ENCODE results near the gene HADHA.

HADHA gene

DNA sequence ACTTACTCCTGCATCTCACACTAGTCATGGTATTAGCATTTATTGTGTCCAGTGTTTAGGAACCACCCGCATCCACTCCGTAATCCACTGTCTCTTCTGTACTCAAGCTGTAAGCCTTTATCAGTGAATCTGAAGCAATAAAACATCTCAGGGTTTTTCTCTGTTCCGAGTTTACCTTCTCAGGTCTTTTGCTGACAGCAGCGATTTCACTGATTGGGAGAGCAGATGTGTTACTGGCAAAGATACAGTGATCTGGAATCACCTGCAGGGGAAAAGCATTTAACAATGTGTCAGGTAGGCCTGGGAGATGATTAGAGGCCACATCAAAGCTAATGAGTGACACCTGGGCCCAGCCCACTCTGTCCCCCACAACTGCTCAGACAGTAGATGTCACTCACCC is 46.9 kb downstream of the HADHA start:
- no peak overlapping the region for H3K27ac ChIP-seq
- ChIA-PET CTCF (interaction anchor here (1.2 kb wide), 1 partner anchor 247 kb away, joined by 3 read pairs; no protein-coding TSS in a partner anchor), POLR2A (ENCODE audit: low non-redundant PET) (interaction anchor here (0.6 kb wide), 1 partner anchor 305 kb away, joined by 5 read pairs; no protein-coding TSS in a partner anchor)
- TF ChIP-seq, protein P1, sequence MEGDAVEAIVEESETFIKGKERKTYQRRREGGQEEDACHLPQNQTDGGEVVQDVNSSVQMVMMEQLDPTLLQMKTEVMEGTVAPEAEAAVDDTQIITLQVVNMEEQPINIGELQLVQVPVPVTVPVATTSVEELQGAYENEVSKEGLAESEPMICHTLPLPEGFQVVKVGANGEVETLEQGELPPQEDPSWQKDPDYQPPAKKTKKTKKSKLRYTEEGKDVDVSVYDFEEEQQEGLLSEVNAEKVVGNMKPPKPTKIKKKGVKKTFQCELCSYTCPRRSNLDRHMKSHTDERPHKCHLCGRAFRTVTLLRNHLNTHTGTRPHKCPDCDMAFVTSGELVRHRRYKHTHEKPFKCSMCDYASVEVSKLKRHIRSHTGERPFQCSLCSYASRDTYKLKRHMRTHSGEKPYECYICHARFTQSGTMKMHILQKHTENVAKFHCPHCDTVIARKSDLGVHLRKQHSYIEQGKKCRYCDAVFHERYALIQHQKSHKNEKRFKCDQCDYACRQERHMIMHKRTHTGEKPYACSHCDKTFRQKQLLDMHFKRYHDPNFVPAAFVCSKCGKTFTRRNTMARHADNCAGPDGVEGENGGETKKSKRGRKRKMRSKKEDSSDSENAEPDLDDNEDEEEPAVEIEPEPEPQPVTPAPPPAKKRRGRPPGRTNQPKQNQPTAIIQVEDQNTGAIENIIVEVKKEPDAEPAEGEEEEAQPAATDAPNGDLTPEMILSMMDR (conservative IDR thresholded peaks at IDR 0.05; ENCODE audit: low read depth), result no peak
- no peak for DNase-seq (ENCODE audit: low spot score)

DNA sequence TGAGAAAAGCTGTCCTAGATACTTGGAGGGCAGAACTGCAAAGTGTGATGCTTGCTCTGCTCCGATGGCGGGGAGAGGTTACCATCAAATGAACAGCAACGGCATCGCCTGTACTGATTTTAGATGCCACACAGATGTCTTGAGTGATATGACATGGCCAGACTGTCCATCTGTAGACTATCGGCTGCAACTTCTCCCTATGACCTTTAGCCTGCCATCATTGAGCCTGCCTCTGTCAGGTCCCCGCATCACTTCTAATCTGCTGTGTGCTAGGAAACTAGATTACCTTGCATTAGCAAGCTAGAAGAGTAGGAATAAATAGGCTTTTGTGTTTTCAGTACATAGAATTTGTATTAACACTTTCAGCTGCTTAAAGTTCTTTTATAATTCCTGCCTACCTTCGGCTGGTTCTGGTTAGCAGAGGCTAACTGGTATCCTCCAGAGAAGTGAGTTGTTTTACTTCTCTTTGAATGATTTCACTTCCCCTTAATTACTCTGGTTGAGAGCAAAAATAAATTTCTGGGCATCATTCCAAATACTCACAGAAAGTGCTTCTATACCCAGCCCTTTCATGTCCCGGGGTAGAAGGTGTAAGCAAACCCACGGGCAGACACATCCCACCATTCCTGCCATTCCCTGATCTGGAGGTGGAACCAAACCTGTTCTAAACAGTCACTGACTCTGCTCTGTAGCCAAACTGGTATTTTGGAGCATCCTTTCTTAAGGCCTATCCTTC is 47.6 kb downstream of the HADHA start:
- TF ChIP-seq, protein P1 (conservative IDR thresholded peaks at IDR 0.05; ENCODE audit: low read depth), result no peak
- CTCF ChIA-PET, result interaction anchor here (0.6 to 1.2 kb wide), 2 partner anchors 246 to 315 kb away, joined by 3 read pairs; no protein-coding TSS in a partner anchor
- POLR2A ChIA-PET (ENCODE audit: low non-redundant PET), result no interaction called here
- no peak for DNase-seq (ENCODE audit: low spot score)
- no peak overlapping the region for H3K27ac ChIP-seq

DNA sequence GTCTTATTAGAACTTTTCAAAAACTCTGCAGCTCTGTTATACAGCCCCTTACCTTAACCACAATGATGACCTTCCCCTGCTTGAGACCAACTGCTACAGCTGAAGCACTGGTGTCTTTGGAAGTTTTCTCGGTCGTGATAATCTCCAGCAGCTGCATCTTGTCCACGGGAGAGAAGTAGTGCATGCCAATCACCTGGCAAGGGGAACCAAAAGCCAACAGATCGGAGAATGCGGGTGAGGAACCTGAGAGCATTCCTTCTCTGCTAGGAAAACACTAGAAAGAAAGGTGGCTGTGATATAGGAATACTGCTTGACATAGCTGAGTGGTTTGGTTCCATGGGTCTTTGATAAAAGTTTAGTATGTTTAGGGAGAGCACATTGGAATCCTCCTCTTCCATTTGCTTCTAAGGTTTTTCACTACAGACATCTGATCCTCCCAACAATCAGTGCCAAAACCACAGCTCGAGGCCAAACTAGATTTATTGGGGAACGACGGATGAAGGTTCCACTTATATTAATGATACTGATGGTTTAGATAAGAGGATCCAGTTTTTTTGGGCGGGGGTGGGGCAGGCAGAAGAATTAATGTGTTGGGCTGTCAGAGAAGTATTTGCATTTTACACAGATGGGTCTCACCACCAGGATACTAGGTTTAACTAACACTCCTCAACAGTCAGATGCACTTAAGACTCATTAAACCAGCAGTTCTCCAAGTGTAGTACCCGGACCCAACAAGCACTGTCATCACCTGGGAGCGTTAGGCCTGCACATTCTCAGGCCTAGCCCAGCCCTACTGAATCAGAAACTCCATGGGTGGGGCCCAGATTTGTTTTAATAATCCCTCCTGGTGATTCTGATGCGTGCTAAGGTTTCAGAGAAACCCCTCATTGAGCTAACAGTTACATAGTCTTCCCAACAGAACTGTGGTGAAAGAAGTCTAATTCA is 49.1 kb downstream of the HADHA start:
- CTCF ChIA-PET, result no interaction called here
- TF ChIP-seq, protein P1 (conservative IDR thresholded peaks at IDR 0.05; ENCODE audit: low read depth), result no peak
- no peak overlapping the region for H3K27ac ChIP-seq
- DNase-seq (ENCODE audit: low spot score), result no peak
- POLR2A ChIA-PET (ENCODE audit: low non-redundant PET), result no interaction called here

DNA sequence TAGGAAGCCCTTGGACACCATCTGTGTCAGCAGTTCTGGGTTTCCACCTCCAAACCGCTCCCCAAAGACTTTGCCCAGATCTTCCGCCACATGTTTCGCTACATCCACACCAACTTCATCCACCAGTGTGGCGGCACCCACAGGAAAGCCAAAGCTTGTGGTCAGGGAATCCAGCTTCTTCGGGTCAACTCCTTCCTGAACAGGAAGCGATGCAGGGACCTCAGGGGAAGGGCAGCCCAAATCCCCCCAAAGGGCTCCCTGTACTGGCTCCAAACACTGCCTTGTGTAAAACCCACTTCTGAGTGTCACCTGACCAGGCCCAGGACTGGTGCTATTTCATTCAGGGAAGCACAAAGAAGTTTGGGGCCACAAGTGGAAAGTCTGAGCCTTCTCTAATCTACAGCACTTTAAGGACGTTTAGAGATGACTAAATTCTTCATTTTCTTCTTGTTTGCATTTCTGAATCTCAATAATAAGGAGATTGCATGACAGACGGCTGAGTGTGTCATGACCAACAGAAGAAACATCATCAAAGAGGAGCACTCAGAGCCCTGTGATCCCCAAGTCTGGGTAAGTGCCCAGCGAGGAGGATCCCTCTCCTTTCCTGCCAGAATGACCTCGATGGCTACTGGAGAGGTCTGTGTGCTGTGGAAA is 50.7 kb downstream of the HADHA start:
- ChIA-PET CTCF (interaction anchor here (0.5 kb wide), 1 partner anchor 28 kb away, joined by 4 read pairs; no protein-coding TSS in a partner anchor), POLR2A (ENCODE audit: low non-redundant PET) (no interaction called here)
- H3K27ac ChIP-seq, result no peak overlapping the region
- no peak for DNase-seq (ENCODE audit: low spot score)
- TF ChIP-seq, protein P1 (conservative IDR thresholded peaks at IDR 0.05; ENCODE audit: low read depth), result no peak

DNA sequence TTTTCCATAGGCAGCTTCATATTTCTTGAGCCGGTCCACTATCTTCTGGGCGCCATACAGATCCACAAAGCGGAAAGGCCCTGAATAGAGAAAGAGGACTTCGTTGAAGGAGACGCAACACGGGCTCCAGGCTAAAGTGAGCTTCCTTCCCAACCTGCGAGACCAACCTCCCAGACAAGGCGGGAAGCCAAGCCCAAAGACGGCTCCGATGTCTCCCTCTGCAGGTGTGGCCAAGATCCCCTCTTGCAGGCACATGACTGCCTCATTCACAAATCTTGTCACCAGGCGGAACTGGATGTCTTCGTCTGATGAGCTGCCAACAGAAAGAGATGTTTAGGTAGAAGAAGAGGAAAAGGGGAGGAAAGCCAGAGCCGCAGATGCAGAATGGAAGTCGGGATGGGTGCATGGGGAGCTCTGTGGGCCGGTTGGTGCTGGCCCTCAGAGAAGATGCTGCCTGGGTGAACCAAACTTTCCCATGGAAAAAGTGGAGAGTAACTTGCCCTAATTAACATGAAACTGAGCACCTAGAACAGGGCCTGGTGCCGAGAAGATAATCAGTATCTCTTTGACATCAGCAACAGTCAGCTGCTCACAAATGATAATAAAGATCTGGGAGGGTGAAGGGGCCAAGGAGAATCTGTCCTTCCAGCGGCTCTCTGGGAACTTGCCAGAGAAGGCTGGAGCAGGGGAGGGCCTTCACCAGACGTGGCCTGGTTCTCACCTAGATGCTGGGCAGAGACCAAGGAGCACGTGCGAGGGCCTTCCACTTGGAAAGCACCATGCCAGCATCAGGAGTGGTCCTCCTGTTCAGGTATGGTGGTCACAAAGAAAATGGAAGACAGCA is 52.9 kb downstream of the HADHA start:
- no peak for DNase-seq (ENCODE audit: low spot score)
- peak overlapping the region; percentile 43 for H3K27ac ChIP-seq
- TF ChIP-seq, protein P1 (conservative IDR thresholded peaks at IDR 0.05; ENCODE audit: low read depth), result no peak
- ChIA-PET CTCF (interaction anchor here (0.9 kb wide), 1 partner anchor 129 kb away, joined by 5 read pairs; no protein-coding TSS in a partner anchor), POLR2A (ENCODE audit: low non-redundant PET) (no interaction called here)
